Renal cortex interstitium (tissue), 11 donors: ENCODE results near the gene CAPN2. TPM values are rescaled to one million over a fixed set of nuclear protein-coding genes. Genes with fewer than 3 reads are reported as not detected.
A peak's percentile ranks its signal among the peaks of the same experiment; 100 is the strongest.

ENCODE experiments used
- DNase-seq, 11 donors: peaks; one replicate each; pipeline ENCODE4 v3.0.0-alpha.2; 2013; ENCODE audit warnings: low read depth in 9 of 11, low spot score in 4 of 11; ENCODE audit errors: extremely low read depth in 1 of 11
- polyA plus RNA-seq, 3 donors: library from polyadenylated mRNA; unstranded; fragments of 120-200 nt; gene quantifications; one replicate each; pipeline ENCODE4 v1.2.1, GENCODE V29; 2013; ENCODE audit not compliant: insufficient read length in 3 of 3

The CAPN2 gene
- polyA plus RNA-seq, 3 donors, result 175 to 190 (median 180) TPM

- DNase-seq, result no peak
Observed at GRCh38 chr1:223750730-223751570, 38.6 kb downstream of the CAPN2 start.

GRCh38 chr1:223751696-223752095, 39.4 kb downstream of the CAPN2 start:
- DNase-seq, result no peak

GRCh38 chr1:223752721-223753515, 40.6 kb downstream of the CAPN2 start:
- no peak for DNase-seq

GRCh38 chr1:223754681-223755431, 42.5 kb downstream of the CAPN2 start:
- DNase-seq, result no peak

GRCh38 chr1:223755432-223755792, 43.1 kb downstream of the CAPN2 start:
- no peak for DNase-seq

GRCh38 chr1:223755992-223756775, 43.8 kb downstream of the CAPN2 start:
- no peak for DNase-seq

DNA sequence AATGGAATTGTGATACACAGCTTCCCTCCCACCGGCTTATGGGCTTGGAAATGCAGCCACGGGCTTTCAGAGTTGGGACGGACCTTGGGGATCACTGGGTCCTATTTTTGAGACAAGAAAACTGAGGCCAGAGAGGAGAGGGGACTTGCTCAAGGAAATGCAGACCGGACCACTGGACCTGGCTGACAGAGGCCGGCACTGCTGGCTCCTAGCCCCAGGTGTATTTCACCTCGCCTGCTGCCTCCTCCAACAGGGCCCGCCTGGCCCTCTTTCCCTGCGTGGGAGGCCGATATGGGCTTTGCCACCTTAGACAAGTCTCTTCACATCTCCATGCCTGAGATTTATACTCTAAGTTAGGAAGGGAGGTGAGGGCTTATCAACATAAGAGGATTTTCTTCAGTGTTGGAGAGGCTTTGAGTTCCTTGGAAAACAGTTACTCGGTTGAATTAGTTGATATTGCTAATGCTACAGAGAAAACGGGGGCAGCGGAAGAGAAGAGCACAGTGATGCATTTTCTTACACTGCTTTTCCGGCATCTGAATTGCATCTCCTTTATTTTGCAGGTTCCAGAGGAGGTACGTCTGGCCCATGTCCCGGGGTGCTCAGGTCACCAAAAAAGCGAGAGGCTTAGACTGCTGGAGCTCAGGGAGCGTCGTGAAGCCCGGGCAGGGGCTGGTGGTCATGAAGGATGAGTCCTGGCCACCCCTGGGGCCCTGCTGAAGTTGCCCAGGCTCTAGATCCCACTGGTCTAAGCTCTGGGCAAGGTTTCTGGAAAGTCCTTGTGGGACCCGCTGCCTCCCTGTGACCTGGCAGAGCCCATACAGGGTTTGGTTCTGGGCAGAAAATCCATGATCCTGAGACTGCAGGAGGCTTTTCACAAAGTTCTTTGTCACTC, 44.7 kb downstream of the CAPN2 start:
- no peak for DNase-seq

DNA sequence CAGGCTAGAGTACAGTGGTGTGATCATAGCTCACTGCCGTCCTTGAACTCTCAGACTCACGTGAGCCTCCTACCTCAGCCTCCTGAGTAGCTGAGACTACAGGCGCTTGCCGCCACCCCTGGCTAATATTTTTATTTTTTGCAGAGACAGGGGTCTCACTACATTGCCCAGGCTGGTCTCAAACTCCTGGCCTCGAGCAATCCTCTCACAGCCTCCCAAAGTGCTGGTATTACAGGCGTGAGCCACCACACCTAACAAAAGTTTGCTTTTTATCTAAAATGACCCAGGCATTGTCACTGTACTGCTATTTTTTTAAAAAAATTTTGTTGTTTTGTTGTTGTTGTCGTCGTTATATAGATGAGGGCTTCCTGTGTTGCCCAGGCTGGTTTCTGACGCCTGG, 46.4 kb downstream of the CAPN2 start:
- DNase-seq, result no peak

GRCh38 chr1:223759273-223759672, 46.9 kb downstream of the CAPN2 start:
- DNase-seq, result no peak

- no peak for DNase-seq
Observed at GRCh38 chr1:223760833-223761232, 48.5 kb downstream of the CAPN2 start.

DNA sequence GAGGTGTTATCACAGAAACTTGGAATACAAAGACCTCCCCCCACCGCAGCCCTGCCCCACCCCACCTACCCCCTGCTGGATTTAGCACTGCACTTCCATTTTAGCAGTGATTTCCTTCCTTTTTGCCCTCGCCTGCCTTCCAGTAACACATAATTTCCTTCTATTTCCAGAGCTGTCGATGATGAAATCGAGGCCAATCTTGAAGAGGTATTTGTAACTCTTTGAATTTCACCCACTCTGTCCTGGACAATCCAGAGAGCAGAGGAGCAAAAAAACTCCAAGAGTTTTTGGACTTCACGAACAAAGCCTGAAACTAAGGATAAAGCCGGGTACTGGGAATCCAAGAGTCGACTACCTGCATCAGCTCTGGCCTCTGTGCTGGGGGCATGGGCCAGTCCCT, 49.1 kb downstream of the CAPN2 start:
- no peak for DNase-seq

DNA sequence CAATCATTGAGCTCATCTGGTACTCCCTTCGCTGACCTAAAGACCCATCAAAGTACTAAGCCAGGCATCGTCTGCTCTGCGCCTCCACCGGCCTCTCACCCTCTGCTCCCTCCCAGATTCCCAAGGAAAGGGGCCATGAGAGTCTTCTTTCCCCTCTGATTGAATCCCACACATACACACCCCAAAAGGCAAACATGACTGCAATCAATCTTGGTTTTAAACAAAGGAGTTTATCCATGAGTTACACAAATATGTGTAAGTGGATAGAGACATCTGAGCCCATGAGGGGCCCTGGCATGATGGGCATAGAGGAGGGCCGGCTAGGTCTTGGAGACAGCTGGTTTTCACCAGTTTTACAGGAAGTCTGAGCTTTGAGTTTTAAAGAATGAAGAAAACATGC, 50.9 kb downstream of the CAPN2 start:
- DNase-seq, result peak in 1 of 11 donors; percentile 48

GRCh38 chr1:223763881-223764280, 51.5 kb downstream of the CAPN2 start:
- DNase-seq, result no peak

GRCh38 chr1:223765036-223765718, 52.8 kb downstream of the CAPN2 start:
- DNase-seq, result no peak

DNA sequence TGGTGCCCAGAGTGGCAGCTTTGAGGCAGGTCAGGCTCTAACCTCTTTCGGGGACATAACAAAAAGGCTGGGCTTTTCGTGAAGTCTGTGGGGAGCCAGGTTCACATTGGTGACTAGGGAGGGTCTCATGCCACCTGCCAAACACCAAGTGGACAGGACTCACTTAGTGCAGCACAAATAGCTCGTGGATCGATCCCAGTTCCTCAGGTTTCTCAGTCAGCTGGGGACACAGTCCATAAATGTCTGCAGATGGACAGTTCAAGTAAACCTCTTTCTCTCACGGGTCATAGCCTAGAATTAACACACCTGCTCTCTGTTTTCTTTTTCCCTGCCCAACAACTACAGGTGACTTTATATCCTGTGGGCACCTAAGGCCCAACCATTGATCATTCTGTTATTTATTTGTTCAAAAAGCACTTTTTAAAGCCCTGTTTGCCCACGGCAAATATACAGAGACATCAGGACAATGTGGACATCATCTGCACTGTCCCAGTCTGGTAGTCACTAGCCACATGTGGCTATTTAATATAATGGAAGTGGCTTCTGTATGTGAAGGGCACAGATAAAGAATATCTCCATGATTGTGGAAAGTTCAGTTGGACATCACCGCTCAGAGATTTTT, 53.5 kb downstream of the CAPN2 start:
- DNase-seq, result no peak

- DNase-seq, result no peak
Observed at GRCh38 chr1:223770621-223771315, 58.4 kb downstream of the CAPN2 start.

- DNase-seq, result no peak
Observed at GRCh38 chr1:223771469-223771813, 59.1 kb downstream of the CAPN2 start.
